H1 (cell line): ENCODE data around the gene AP1M1.

ENCODE experiments used
- ASH2L ChIP-seq: fragments of 200-600, 300-600 bp; sonication (generic); IDR thresholded peaks from one replicate; pipeline ENCODE4 v1.7.1; 2017; ENCODE audit warnings: low read length
- BCL11A ChIP-seq, 2 experiments: IDR thresholded peaks; one replicate each; pipeline ENCODE4 v1.6.1; 2011; ENCODE audit warnings: low read depth in 2 of 2, low read length in 2 of 2, mild to moderate bottlenecking in 2 of 2
- CEBPB ChIP-seq: IDR thresholded peaks from 2 replicates; pipeline ENCODE4 v1.6.1; 2012; ENCODE audit warnings: low read depth, low read length
- CTCF ChIP-seq, 3 experiments: IDR thresholded peaks; 1 replicate in 2 of 3; 2 replicates in 1 of 3; pipeline versions ENCODE4 v1.5.1 to v1.6.1; 2011; ENCODE audit warnings: low read length in 3 of 3, mild to moderate bottlenecking in 3 of 3, inconsistent platforms in 2 of 3, low read depth in 1 of 3, moderate library complexity in 1 of 3; ENCODE audit not compliant: insufficient read depth in 1 of 3; ENCODE audit errors: control extremely low read depth in 1 of 3
- EGR1 ChIP-seq: IDR thresholded peaks from 2 replicates; pipeline ENCODE4 v1.6.1; 2011; ENCODE audit warnings: low read depth, low read length, borderline replicate concordance
- EP300 ChIP-seq, 2 experiments: IDR thresholded peaks; 1 replicate in 1 of 2; 2 replicates in 1 of 2; pipeline ENCODE4 v1.6.1; 2011 to 2012; ENCODE audit warnings: low read depth in 2 of 2, low read length in 2 of 2, mild to moderate bottlenecking in 2 of 2, borderline replicate concordance in 1 of 2, inconsistent platforms in 1 of 2, moderate library complexity in 1 of 2
- EZH2 ChIP-seq: fragments of 200-600 bp; sonication (generic); IDR thresholded peaks from 2 replicates; pipeline ENCODE4 v1.7.1; 2012; ENCODE audit warnings: low read depth, mild to moderate bottlenecking, moderate library complexity, low read length, inconsistent platforms; ENCODE audit not compliant: severe bottlenecking
- HDAC6 ChIP-seq: IDR thresholded peaks from one replicate; pipeline ENCODE4 v1.7.1; 2012; ENCODE audit warnings: low read depth, mild to moderate bottlenecking, inconsistent platforms, low read length, moderate library complexity
- MAX ChIP-seq: IDR thresholded peaks from 2 replicates; pipeline ENCODE4 v1.6.1; 2012; ENCODE audit warnings: inconsistent platforms
- POLR2A ChIP-seq, 2 experiments: IDR thresholded peaks; 1 replicate in 1 of 2; 2 replicates in 1 of 2; pipeline ENCODE4 v1.6.1; 2011; ENCODE audit warnings: low read depth in 2 of 2, low read length in 2 of 2, mild to moderate bottlenecking in 2 of 2; ENCODE audit errors: control extremely low read depth in 1 of 2
- POLR2AphosphoS5 ChIP-seq: IDR thresholded peaks from 2 replicates; pipeline ENCODE4 v1.6.1; 2011; ENCODE audit warnings: low read depth, low read length
- TAF7 ChIP-seq: optimal IDR thresholded peaks from 2 replicates; pipeline ENCODE3; 2011; ENCODE audit warnings: low read depth, mild to moderate bottlenecking, inconsistent platforms, low read length, moderate library complexity, borderline replicate concordance
- USF2 ChIP-seq: IDR thresholded peaks from 2 replicates; pipeline ENCODE4 v1.6.1; 2011; ENCODE audit warnings: low read length, improper control_type of control experiment

- no peak for TF ChIP-seq CTCF (IDR thresholded peaks at IDR 0.05; ENCODE audit: control extremely low read depth in 1 of 3, insufficient read depth in 1 of 3, low read depth in 1 of 3, low read length in 3 of 3)
- no peak for TF ChIP-seq CEBPB
- no peak for TF ChIP-seq POLR2A (IDR thresholded peaks at IDR 0.05; ENCODE audit: control extremely low read depth in 1 of 2, low read depth in 2 of 2, low read length in 2 of 2)
- no peak for TF ChIP-seq EZH2
- TF ChIP-seq POLR2AphosphoS5, result no peak
- TF ChIP-seq HDAC6, result no peak
- no peak for TF ChIP-seq MAX
- no peak for TF ChIP-seq TAF7
- no peak for TF ChIP-seq EP300 (IDR thresholded peaks at IDR 0.05; ENCODE audit: borderline replicate concordance in 1 of 2, low read depth in 2 of 2, low read length in 2 of 2)
- TF ChIP-seq ASH2L, result no peak
- TF ChIP-seq USF2, result no peak
- TF ChIP-seq BCL11A (IDR thresholded peaks at IDR 0.05; ENCODE audit: low read depth in 2 of 2, low read length in 2 of 2), result no peak
- no peak for TF ChIP-seq EGR1
Observed at GRCh38 chr19:16290692-16291091, 93.0 kb downstream of the AP1M1 start.
